Astrocyte of the spinal cord (primary cell): Measurements from ENCODE around the gene ZC3H7B.
A peak's percentile ranks its signal among the peaks of the same experiment; 100 is the strongest.
"Not testable (repeated sequence)": the region's sequence is repeated elsewhere in the genome, so short reads cannot be mapped to it uniquely, and the experiment has no call there.

Source experiments
- DNase-seq: peaks from one replicate; pipeline ENCODE4 v3.0.0; 2011; ENCODE audit warnings: low read depth, low spot score
- H3K4me3 ChIP-seq: 2 replicates; pipeline ENCODE4 v1.5.1; 2011; ENCODE audit warnings: low read depth, mild to moderate bottlenecking, low read length, moderate library complexity
- in situ Hi-C: cut with HindIII; loops from 2 replicates; pipeline ENCODE4 v1.10.0; 2017; ENCODE audit warnings: low sequenced_read_pairs
- TF ChIP-seq, protein P1 (sequence below): IDR thresholded peaks from 2 replicates; pipeline ENCODE4 v1.5.1; 2012; ENCODE audit warnings: low read depth, mild to moderate bottlenecking, low read length, inconsistent platforms

ZC3H7B gene

DNA sequence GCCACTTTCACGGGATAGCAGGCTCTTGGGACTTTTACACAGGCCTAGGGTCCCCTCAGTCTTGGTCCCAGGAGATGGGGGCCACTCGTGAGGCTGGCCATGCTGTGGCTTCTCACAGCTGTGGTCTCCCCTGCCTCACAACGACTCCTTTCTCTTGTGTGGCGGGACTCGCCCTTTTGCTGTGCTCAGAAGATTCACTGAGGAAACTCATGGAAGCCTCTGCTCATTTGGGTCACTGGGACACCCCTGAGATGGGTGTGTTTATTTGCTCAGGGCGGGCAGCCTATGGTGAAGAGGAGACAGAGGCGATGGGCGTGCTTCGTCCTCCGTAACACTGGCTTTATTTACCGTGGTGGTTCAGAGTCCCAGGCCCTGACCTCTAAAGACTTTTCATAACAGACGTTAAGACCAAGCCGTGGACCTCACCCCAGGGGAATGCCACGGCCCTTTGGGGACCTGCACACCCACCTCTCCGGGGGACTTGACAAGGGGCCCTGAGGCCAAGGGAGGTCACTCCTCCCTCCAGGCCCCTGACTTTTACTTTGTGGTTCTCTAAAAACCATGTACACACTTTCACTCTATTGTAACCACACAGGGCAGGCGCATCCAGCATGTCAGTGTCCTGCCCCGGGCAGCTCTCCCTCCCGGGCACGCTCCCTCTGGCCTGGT is 96.0 kb downstream of the ZC3H7B start:
- DNase-seq: no peak
- in situ Hi-C loops: no loop called here
- TF ChIP-seq, protein P1, sequence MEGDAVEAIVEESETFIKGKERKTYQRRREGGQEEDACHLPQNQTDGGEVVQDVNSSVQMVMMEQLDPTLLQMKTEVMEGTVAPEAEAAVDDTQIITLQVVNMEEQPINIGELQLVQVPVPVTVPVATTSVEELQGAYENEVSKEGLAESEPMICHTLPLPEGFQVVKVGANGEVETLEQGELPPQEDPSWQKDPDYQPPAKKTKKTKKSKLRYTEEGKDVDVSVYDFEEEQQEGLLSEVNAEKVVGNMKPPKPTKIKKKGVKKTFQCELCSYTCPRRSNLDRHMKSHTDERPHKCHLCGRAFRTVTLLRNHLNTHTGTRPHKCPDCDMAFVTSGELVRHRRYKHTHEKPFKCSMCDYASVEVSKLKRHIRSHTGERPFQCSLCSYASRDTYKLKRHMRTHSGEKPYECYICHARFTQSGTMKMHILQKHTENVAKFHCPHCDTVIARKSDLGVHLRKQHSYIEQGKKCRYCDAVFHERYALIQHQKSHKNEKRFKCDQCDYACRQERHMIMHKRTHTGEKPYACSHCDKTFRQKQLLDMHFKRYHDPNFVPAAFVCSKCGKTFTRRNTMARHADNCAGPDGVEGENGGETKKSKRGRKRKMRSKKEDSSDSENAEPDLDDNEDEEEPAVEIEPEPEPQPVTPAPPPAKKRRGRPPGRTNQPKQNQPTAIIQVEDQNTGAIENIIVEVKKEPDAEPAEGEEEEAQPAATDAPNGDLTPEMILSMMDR: no peak
- no peak overlapping the region for H3K4me3 ChIP-seq

DNA sequence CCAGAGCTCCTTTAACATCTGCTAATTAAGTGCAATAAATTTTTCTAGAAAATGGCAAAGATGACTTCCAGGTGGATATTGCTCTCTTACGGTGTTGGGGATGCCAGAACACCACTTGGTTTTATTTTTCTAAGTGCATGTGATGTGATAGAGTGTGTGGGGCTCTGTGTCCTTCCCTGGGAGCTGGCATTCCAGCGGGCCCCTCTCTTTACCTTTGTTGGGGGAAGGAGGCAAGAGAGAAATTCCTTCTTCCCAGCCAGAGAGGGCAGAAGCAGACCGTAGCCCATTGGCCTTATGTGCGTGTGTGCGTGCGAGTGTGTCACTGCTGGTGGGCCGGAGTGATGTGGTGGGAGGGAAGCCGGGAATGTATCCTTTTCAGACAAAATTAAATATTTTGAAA is 97.6 kb downstream of the ZC3H7B start:
- in situ Hi-C loops: no loop called here
- TF ChIP-seq, protein P1: no peak
- DNase-seq: no peak

DNA sequence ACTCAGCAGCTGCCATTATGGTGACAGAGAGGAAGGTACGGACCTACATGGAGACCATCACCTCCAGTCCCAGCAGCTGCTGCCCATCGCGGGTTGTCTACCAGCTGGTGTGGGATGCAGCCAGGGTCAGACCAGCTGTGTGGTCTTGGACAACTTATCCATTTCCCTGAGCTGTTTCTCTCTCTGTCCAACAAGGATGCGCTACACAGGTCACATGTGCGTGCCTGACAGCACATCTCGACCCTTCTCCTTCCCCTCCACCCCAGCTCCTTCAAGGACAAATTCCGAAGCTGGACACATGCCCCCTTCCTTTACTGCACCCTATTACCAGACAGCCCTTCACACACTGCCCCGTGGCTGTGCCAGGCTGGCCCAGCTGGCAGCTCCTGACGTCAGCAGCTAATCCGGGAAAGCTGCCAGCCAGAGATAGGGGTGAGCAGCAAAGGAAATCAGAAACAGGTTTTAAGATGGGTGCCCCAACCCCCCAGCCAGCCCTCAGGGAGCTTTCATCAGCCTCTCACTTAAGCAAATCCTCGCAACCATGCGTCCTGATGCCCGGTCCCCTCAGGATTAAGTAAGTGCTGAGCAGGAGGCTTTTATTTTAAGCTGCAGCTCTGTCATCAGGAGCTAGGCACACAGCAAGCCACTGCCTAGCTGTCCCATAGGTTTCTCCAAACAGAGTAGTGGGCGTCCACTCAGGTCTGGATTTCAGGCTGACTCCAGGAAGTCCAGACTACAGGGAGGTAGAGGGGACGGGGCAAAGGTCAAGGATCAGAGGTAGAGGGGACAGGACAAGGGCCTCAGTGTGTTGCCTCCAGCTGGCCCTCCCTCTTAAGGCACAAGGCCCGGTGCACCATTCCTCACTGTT is 100.7 kb downstream of the ZC3H7B start:
- DNase-seq: peak; percentile 49
- no peak overlapping the region for H3K4me3 ChIP-seq
- in situ Hi-C loops: no loop called here
- TF ChIP-seq, protein P1: no peak

More for the DNA sequence above, 97.6 kb downstream of the ZC3H7B start:
- no peak overlapping the region for H3K4me3 ChIP-seq

DNA sequence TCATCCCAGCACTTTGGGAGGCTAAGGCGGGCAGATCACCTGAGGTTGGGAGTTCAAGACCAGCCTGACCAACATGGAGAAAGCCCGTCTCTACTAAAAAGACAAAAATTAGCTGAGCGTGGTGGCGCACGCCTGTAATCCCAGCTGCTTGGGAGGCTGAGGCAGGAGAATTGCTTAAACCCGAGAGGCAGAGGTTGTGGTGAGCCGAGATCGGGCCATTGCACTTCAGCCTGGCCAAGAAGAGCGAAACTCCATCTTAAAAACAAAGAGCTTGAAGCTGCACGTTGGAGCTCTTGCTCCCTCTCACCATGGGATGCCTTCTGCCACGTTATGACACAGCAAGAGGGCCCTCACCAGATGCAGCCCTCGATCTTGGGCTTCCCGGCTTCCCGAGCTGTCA is 101.5 kb downstream of the ZC3H7B start:
- DNase-seq, in situ Hi-C loops, H3K4me3 ChIP-seq: not testable (repeated sequence)

DNA sequence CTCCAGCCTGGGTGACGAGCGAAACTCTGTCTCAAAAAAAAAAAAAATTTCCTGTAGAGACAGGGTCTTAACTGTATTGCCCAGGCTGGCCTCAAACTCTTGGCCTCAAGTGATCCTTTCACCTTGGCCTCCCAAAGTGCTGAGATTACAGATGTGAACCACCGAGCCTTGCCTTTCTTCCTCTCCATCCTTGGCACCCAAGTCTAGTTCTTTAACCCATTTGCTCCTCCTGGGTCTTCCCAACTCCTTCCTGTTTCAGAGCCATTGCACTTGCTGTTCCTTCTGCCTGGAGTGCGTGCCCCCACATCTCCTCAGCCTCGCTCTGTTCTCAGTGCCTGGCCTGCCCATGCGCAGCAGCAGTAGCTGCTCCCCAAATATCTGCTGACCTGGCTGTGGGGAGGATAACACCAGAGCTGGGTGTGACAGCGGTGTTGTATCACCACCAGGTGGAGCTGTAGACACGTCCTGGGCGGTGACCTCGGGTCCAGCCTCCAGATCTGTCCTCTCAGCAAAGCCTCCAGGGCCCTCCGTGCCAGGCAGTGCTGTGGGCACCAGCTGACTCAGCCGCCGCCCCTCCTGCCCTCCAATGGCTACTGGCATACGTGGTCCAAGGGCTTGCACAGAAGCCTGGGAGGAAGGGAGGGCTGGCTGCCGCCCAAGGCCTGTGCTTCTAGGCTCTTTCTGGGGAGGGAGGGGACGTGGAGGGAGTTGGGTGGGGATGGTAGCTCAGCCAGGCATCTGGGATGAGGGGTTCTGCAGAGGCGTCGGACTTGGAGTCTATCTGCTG is 102.4 kb downstream of the ZC3H7B start:
- no peak overlapping the region for H3K4me3 ChIP-seq
- in situ Hi-C loops: no loop called here
- TF ChIP-seq, protein P1: peak; percentile 96
- DNase-seq: peak; percentile 75

DNA sequence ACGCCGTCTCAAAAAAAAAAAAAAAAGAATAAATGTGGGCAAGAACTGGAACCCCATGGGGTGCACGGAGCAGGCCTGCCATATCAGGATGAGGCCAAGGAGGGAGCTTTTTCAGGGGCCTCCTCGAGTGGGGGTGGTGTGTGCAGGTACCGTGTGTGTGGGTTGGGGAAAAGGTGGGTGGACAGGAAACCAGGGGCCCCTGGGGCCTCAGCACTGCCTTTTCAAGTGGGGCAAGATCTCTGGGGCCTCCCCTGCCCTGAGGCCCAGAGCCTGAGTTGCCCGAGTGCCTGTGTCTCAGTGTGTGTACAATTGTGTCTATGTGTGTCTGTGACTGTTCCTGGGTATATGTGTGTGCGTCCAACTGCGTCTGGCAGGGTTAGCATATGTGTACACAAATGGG is 104.3 kb downstream of the ZC3H7B start:
- TF ChIP-seq, protein P1: no peak
- no peak overlapping the region for H3K4me3 ChIP-seq
- in situ Hi-C loops: no loop called here
- no peak for DNase-seq
